ENCODE measurements around the gene FAIM2.

DNA sequence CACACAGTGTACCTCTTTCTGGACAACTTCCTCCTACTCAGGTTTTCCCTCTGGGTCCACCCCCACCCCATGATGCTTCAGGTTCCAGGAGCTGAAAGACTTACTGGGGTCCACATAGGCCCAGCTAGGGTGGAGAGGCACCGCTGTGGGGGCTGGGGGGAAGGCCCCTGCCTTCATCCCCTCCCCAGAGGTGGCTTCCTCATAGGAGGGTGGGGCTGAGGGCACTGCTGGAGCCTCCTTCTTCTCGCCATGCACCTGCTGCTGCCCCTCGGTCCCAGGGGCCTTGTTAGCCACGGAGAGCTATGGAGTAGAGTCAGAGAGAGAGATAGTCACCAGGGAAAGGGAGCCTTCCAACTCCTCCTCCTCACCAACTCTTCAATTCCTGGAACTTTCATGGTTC, 2.7 kb downstream of the FAIM2 start:
- no peak for TF ChIP-seq CTCF (IDR thresholded peaks at IDR 0.05 in 4 of 5, conservative IDR thresholded peaks at IDR 0.05 in 1 of 5)
- no peak for TF ChIP-seq POLR2A (IDR thresholded peaks at IDR 0.05)
